K562 (cell line): ENCODE data around the gene ZNF433. TPM values are rescaled to one million over a fixed set of nuclear protein-coding genes. Genes with fewer than 3 reads are reported as not detected.

Experiments
- ARHGAP35 ChIP-seq: fragments of 450-650 bp; IDR thresholded peaks from 2 replicates; pipeline ENCODE4 v1.6.1; 2018; ENCODE audit not compliant: partially characterized antibody
- ARID1B ChIP-seq: fragments of 450-650 bp; IDR thresholded peaks from 2 replicates; pipeline ENCODE4 v1.6.1; 2016; ENCODE audit warnings: antibody characterized with exemption, mild to moderate bottlenecking, inconsistent platforms
- CBX1 ChIP-seq: sonication (generic); IDR thresholded peaks from 2 replicates; pipeline ENCODE4 v1.6.1; 2016; ENCODE audit warnings: antibody characterized with exemption, low read depth, mild to moderate bottlenecking
- CUX1 ChIP-seq: fragments of 200-800 bp; sonication (Bioruptor generic); IDR thresholded peaks from 2 replicates; pipeline ENCODE4 v1.6.1; 2016; ENCODE audit warnings: missing genetic modification characterization, missing compliant biosample characterization
- FUS ChIP-seq: fragments of 200-400 bp; formaldehyde crosslinking; optimal IDR thresholded peaks from 2 replicates; pipeline ENCODE3; 2017; ENCODE audit warnings: low read depth, low read length
- GABPB1 ChIP-seq: sonication (generic); formaldehyde crosslinking; IDR thresholded peaks from 2 replicates; pipeline ENCODE4 v1.8.0; 2022; ENCODE audit warnings: mild to moderate bottlenecking, missing genetic modification reagents
- GTF2F1 ChIP-seq: IDR thresholded peaks from 2 replicates; pipeline ENCODE4 v1.6.1; 2011; ENCODE audit warnings: low read depth, low read length, improper control_type of control experiment
- HEY1 ChIP-seq: fragments of 250-450 bp; sonication (Bioruptor Pico); IDR thresholded peaks from 2 replicates; pipeline ENCODE4 v1.5.0; 2020; ENCODE audit warnings: mild to moderate bottlenecking, moderate library complexity, borderline replicate concordance
- L3MBTL2 ChIP-seq: fragments of 450-650 bp; IDR thresholded peaks from 2 replicates; pipeline ENCODE4 v1.6.1; 2016; ENCODE audit warnings: mild to moderate bottlenecking, moderate library complexity
- MTA2 ChIP-seq: fragments of 450-650 bp; IDR thresholded peaks from 2 replicates; pipeline ENCODE4 v1.6.1; 2016; ENCODE audit warnings: low read depth
- POLR2AphosphoS5 ChIP-seq: IDR thresholded peaks from 2 replicates; pipeline ENCODE4 v1.6.1; 2011; ENCODE audit warnings: mild to moderate bottlenecking, low read depth, low read length, moderate library complexity; ENCODE audit not compliant: control insufficient read depth, insufficient read depth
- RHOXF2B ChIP-seq: fragments of 250-450 bp; sonication (Bioruptor Pico); conservative IDR thresholded peaks from 2 replicates; pipeline ENCODE4 v1.5.1; 2021
- SRSF1 ChIP-seq: fragments of 200-400 bp; formaldehyde crosslinking; IDR thresholded peaks from 2 replicates; pipeline ENCODE4 v1.6.1; 2017; ENCODE audit warnings: mild to moderate bottlenecking, low read depth, low read length, moderate library complexity
- TBP ChIP-seq: optimal IDR thresholded peaks from 2 replicates; pipeline ENCODE3; 2011; ENCODE audit warnings: low read depth, low read length, improper control_type of control experiment
- TRIM24 ChIP-seq, 2 experiments: fragments of 450-650 bp; IDR thresholded peaks; 2 replicates each; pipeline ENCODE4 v1.6.1; 2016
- ZKSCAN8 ChIP-seq: fragments of 200-800 bp; sonication (Bioruptor generic); IDR thresholded peaks from 2 replicates; pipeline ENCODE4 v1.6.1; 2016; ENCODE audit warnings: missing genetic modification characterization, missing compliant biosample characterization
- polyA plus RNA-seq, 8 experiments: library from polyadenylated mRNA; depleted of rRNA in 4 of 8; stranded (reverse) in 5 of 8; unstranded in 3 of 8; fragments of >200 nt; fragmentation: Nextera tagmentation in 2 of 8; fragmentation: Illumina TruSeq in 1 of 8; extraction: Ambion mirVana in 2 of 8; extraction: Trizol in 1 of 8; gene quantifications; 2 replicates each; pipeline versions ENCODE4 v1.2.1 to v1.2.3, GENCODE V29; 2011 to 2014; ENCODE audit warnings: inconsistent platforms in 1 of 8, missing spikeins in 1 of 8
- total RNA-seq, 7 experiments: library from RNA; depleted of rRNA in 6 of 7; stranded (reverse); fragments of >200 nt in 6 of 7; fragmentation: Illumina TruSeq in 2 of 7; extraction: Trizol in 2 of 7; gene quantifications; 2 replicates each; pipeline versions ENCODE4 v1.2.1 to v1.2.3, GENCODE V29; 2011 to 2021; ENCODE audit warnings: low replicate concordance in 1 of 7
- TF ChIP-seq, protein P1 (sequence below): sonication (generic); formaldehyde crosslinking; IDR thresholded peaks from 2 replicates; pipeline ENCODE4 v1.8.1; 2023; ENCODE audit warnings: mild to moderate bottlenecking, missing genetic modification reagents, moderate library complexity
- TF ChIP-seq, protein P2 (sequence below): fragments of 250-450 bp; sonication (Bioruptor Pico); IDR thresholded peaks from 2 replicates; pipeline ENCODE4 v1.4.0; 2020; ENCODE audit warnings: mild to moderate bottlenecking, moderate library complexity
- TF ChIP-seq, protein P3 (sequence below), 2 experiments: fragments of 250-450 bp in 1 of 2; fragments of 450-650 bp in 1 of 2; sonication (Bioruptor Pico) in 1 of 2; IDR thresholded peaks; 2 replicates each; pipeline versions ENCODE4 v1.6.1 to v1.8.0; 2016 to 2021; ENCODE audit warnings: mild to moderate bottlenecking in 2 of 2, moderate library complexity in 2 of 2, missing compliant biosample characterization in 1 of 2, missing genetic modification characterization in 1 of 2

Gene ZNF433
- total and polyA plus RNA-seq, 9 of the 15 experiments (the other 6 are each of a cell fraction or from before 2014, with no cell fraction given), result 2.0 to 4.1 (median 2.9) TPM

GRCh38 chr19:12064590-12065538, 29.4 kb upstream of the ZNF433 start, which contains the start of gene ZNF844 (continued):
- peak; percentile 59; the same call in 1 of the 2 replicates for TF ChIP-seq L3MBTL2
- no peak for TF ChIP-seq ARID1B
- TF ChIP-seq TBP, result peak; percentile 96
- peak; percentile 54; the same call in 1 of the 2 replicates for TF ChIP-seq POLR2AphosphoS5
- no peak for TF ChIP-seq FUS
- TF ChIP-seq HEY1 (CRISPR knock-in tag), result no peak
- TF ChIP-seq ZKSCAN8 (CRISPR knock-in tag), result no peak
- TF ChIP-seq CBX1, result no peak
- 0 out of 4 replicates have a peak, but pooled peaks of 1 of the 2 experiments have one; percentile 59 for TF ChIP-seq TRIM24 (IDR thresholded peaks at IDR 0.05)
- TF ChIP-seq, protein P1, sequence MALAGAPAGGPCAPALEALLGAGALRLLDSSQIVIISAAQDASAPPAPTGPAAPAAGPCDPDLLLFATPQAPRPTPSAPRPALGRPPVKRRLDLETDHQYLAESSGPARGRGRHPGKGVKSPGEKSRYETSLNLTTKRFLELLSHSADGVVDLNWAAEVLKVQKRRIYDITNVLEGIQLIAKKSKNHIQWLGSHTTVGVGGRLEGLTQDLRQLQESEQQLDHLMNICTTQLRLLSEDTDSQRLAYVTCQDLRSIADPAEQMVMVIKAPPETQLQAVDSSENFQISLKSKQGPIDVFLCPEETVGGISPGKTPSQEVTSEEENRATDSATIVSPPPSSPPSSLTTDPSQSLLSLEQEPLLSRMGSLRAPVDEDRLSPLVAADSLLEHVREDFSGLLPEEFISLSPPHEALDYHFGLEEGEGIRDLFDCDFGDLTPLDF, result no peak
- no peak for TF ChIP-seq CUX1 (CRISPR knock-in tag)
- no peak for TF ChIP-seq GABPB1 (CRISPR knock-in tag)
- TF ChIP-seq RHOXF2B, result no peak
- TF ChIP-seq, protein P2, sequence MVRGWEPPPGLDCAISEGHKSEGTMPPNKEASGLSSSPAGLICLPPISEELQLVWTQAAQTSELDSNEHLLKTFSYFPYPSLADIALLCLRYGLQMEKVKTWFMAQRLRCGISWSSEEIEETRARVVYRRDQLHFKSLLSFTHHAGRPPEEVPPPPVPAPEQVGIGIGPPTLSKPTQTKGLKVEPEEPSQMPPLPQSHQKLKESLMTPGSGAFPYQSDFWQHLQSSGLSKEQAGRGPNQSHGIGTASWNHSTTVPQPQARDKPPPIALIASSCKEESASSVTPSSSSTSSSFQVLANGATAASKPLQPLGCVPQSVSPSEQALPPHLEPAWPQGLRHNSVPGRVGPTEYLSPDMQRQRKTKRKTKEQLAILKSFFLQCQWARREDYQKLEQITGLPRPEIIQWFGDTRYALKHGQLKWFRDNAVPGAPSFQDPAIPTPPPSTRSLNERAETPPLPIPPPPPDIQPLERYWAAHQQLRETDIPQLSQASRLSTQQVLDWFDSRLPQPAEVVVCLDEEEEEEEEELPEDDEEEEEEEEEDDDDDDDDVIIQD (CRISPR knock-in tag), result no peak
- no peak for TF ChIP-seq ARHGAP35
- TF ChIP-seq GTF2F1, result no peak
- TF ChIP-seq, protein P3, sequence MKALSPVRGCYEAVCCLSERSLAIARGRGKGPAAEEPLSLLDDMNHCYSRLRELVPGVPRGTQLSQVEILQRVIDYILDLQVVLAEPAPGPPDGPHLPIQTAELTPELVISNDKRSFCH (CRISPR knock-in tag; IDR thresholded peaks at IDR 0.05), result no peak
- TF ChIP-seq, protein P3 (tag; IDR thresholded peaks at IDR 0.05), result no peak
- TF ChIP-seq MTA2, result no peak
- TF ChIP-seq SRSF1, result no peak
